ENCODE data around the gene A4GNT. TPM values are rescaled to one million over a fixed set of nuclear protein-coding genes. Genes with fewer than 3 reads are reported as not detected.

Gene A4GNT
- total and polyA plus RNA-seq, 2 experiments from 2014 or later = not detected

GRCh38 chr3:138135146-138135832 lies 3.1 kb upstream of the A4GNT start:
- H3K27me3 ChIP-seq (replicated peaks; ENCODE audit: insufficient read depth) = no peaks in the 10 kb centered on the region
- H3K9me2 ChIP-seq (ENCODE audit: insufficient read depth) = no peaks in the 10 kb centered on the region
- no peak overlapping the region for H3K4me3 ChIP-seq
- H3F3A ChIP-seq (ENCODE audit: insufficient read depth) = no peaks in the 10 kb centered on the region
- no peak overlapping the region for H3K4me2 ChIP-seq (ENCODE audit: unreplicated experiment)
- DNase-seq = no peak
- in situ Hi-C loops (cut with MboI) = no loop called here
- no peaks in the 10 kb centered on the region for H3K4me1 ChIP-seq (ENCODE audit: insufficient read depth)
- H3K36me3 ChIP-seq (ENCODE audit: low read depth) = no peaks in the 10 kb centered on the region
- no peaks in the 10 kb centered on the region for H3K79me2 ChIP-seq (ENCODE audit: insufficient read depth)
- no peak overlapping the region for H3K9ac ChIP-seq
- no peaks in the 10 kb centered on the region for H3K9me3 ChIP-seq (ENCODE audit: low read depth)
- H2AFZ ChIP-seq = no peak overlapping the region
- no peak overlapping the region for H3K27ac ChIP-seq
- 74% methylated on average over 3 of the region's 3 CpGs for WGBS, 2 experiments (ENCODE audit: low coverage in 1 of 2, low lambda C conversion rate in 2 of 2, missing lambda C conversion rate in 2 of 2)
- no peaks in the 10 kb centered on the region for H4K20me1 ChIP-seq (ENCODE audit: insufficient read depth)
- no peak for TF ChIP-seq EZH2 (IDR thresholded peaks at IDR 0.05; ENCODE audit: insufficient read depth, poor library complexity, severe bottlenecking)
- no peak for TF ChIP-seq EZH2phosphoT487 (IDR thresholded peaks at IDR 0.05; ENCODE audit: insufficient read depth, low read depth)

- 90% methylated on average over 1 of the region's 1 CpG for WGBS, 2 experiments (ENCODE audit: low coverage in 1 of 2, low lambda C conversion rate in 2 of 2, missing lambda C conversion rate in 2 of 2)
- H3K36me3 ChIP-seq (ENCODE audit: low read depth) = no peaks in the 10 kb centered on the region
- H3K79me2 ChIP-seq (ENCODE audit: insufficient read depth) = no peaks in the 10 kb centered on the region
- no peaks in the 10 kb centered on the region for H4K20me1 ChIP-seq (ENCODE audit: insufficient read depth)
- no peak overlapping the region for H3K4me2 ChIP-seq (ENCODE audit: unreplicated experiment)
- TF ChIP-seq EZH2 (IDR thresholded peaks at IDR 0.05; ENCODE audit: insufficient read depth, poor library complexity, severe bottlenecking) = no peak
- TF ChIP-seq EZH2phosphoT487 (IDR thresholded peaks at IDR 0.05; ENCODE audit: insufficient read depth, low read depth) = no peak
- H2AFZ ChIP-seq = no peak overlapping the region
- in situ Hi-C loops (cut with MboI) = no loop called here
- H3K4me1 ChIP-seq (ENCODE audit: insufficient read depth) = peaks cover 23% of the 10 kb centered on the region
- peak; percentile 12 for DNase-seq
- no peaks in the 10 kb centered on the region for H3K9me3 ChIP-seq (ENCODE audit: low read depth)
- no peak overlapping the region for H3K4me3 ChIP-seq
- H3F3A ChIP-seq (ENCODE audit: insufficient read depth) = peaks cover 26% of the 10 kb centered on the region
- no peak overlapping the region for H3K9ac ChIP-seq
- no peak overlapping the region for H3K27ac ChIP-seq
- no peaks in the 10 kb centered on the region for H3K9me2 ChIP-seq (ENCODE audit: insufficient read depth)
- H3K27me3 ChIP-seq (replicated peaks; ENCODE audit: insufficient read depth) = no peaks in the 10 kb centered on the region
These were observed 4.4 kb downstream of the A4GNT start for GRCh38 chr3:138127636-138128365.

- Histone ChIP-seq H3K9ac (peak overlapping the region; percentile 80), H3K27me3 (replicated peaks; ENCODE audit: insufficient read depth) (no peaks in the 10 kb centered on the region), H3K9me3 (ENCODE audit: low read depth) (no peaks in the 10 kb centered on the region), H3K36me3 (ENCODE audit: low read depth) (no peaks in the 10 kb centered on the region), H3K27ac (peak overlapping the region; percentile 96), H3K4me1 (ENCODE audit: insufficient read depth) (peaks cover 23% of the 10 kb centered on the region), H3F3A (ENCODE audit: insufficient read depth) (peaks cover 26% of the 10 kb centered on the region), H3K4me2 (ENCODE audit: unreplicated experiment) (peak overlapping the region; percentile 96), H3K79me2 (ENCODE audit: insufficient read depth) (no peaks in the 10 kb centered on the region), H4K20me1 (ENCODE audit: insufficient read depth) (no peaks in the 10 kb centered on the region), H3K9me2 (ENCODE audit: insufficient read depth) (no peaks in the 10 kb centered on the region), H3K4me3 (peak overlapping the region; percentile 65), H2AFZ (peak overlapping the region; percentile 75)
- WGBS, 2 experiments (ENCODE audit: low coverage in 1 of 2, low lambda C conversion rate in 2 of 2, missing lambda C conversion rate in 2 of 2) = 2 to 5% methylated on average over 5 of the region's 5 CpGs
- in situ Hi-C loops (cut with MboI) = no loop called here
- no peak for TF ChIP-seq EZH2 (IDR thresholded peaks at IDR 0.05; ENCODE audit: insufficient read depth, poor library complexity, severe bottlenecking)
- no peak for TF ChIP-seq EZH2phosphoT487 (IDR thresholded peaks at IDR 0.05; ENCODE audit: insufficient read depth, low read depth)
- DNase-seq = peak; percentile 85
These were observed 6.5 kb downstream of the A4GNT start for GRCh38 chr3:138125548-138126221.

DNA sequence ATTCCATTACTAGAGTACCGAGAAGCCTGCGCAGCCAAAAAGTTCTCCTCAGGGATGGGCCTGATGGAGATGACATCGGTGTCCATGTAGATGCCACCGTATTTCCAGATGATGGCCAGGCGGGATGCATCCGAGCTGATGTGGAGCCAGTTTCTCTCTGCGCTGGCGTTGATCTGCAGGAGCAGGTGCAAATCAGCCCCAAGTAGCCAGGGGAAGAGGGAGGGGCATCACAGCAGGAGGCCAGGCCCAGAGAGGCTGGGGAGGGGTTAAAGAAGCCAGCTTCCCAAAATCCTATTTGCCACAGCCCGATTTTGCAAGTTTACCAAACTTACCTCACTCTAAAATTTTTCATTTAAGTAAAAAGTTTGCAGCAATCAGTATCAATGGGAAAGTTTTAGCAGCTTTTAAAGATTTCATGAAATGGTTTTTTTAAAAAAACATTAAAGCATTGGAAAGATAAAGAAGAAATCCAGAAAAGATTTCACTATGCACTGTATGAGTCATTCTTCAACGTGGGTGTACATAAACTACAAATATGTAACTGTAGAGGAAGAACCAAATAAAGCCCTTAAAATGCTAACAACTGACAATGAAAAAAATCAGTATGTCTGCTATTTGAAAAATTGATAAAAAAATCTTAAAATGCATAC lies 7.4 kb downstream of the A4GNT start:
- no peaks in the 10 kb centered on the region for H3K27me3 ChIP-seq (replicated peaks; ENCODE audit: insufficient read depth)
- DNase-seq = peak; percentile 86
- H3K4me1 ChIP-seq (ENCODE audit: insufficient read depth) = peaks cover 23% of the 10 kb centered on the region
- in situ Hi-C loops (cut with MboI) = no loop called here
- peak overlapping the region; percentile 80 for H3K9ac ChIP-seq
- peak overlapping the region; percentile 96 for H3K4me2 ChIP-seq (ENCODE audit: unreplicated experiment)
- WGBS, 2 experiments (ENCODE audit: low coverage in 1 of 2, low lambda C conversion rate in 2 of 2, missing lambda C conversion rate in 2 of 2) = 43 to 54% methylated on average over 10 of the region's 10 CpGs
- H2AFZ ChIP-seq = peak overlapping the region; percentile 75
- no peaks in the 10 kb centered on the region for H3K36me3 ChIP-seq (ENCODE audit: low read depth)
- H3K27ac ChIP-seq = peak overlapping the region; percentile 96
- no peaks in the 10 kb centered on the region for H3K79me2 ChIP-seq (ENCODE audit: insufficient read depth)
- H3K4me3 ChIP-seq = peak overlapping the region; percentile 65
- H3F3A ChIP-seq (ENCODE audit: insufficient read depth) = peaks cover 26% of the 10 kb centered on the region
- no peaks in the 10 kb centered on the region for H4K20me1 ChIP-seq (ENCODE audit: insufficient read depth)
- no peaks in the 10 kb centered on the region for H3K9me3 ChIP-seq (ENCODE audit: low read depth)
- no peaks in the 10 kb centered on the region for H3K9me2 ChIP-seq (ENCODE audit: insufficient read depth)
- TF ChIP-seq EZH2phosphoT487 (IDR thresholded peaks at IDR 0.05; ENCODE audit: insufficient read depth, low read depth) (no peak), EZH2 (IDR thresholded peaks at IDR 0.05; ENCODE audit: insufficient read depth, poor library complexity, severe bottlenecking) (no peak)

All from GM23248 (cell line).